H9 (cell line): Measurements from ENCODE around the gene HSPBP1. TPM values are rescaled to one million over a fixed set of nuclear protein-coding genes. Genes with fewer than 3 reads are reported as not detected.
A peak's percentile ranks its signal among the peaks of the same experiment; 100 is the strongest.

Source experiments
- DNase-seq: peaks from one replicate; pipeline ENCODE4 v3.0.0-alpha.2; 2017
- H2AFZ ChIP-seq: one replicate; pipeline ENCODE4 v1.6.1; 2013; ENCODE audit warnings: mild to moderate bottlenecking, low read length, control low read depth, moderate library complexity
- H2AK5ac ChIP-seq: 2 replicates; pipeline ENCODE4 v1.6.1; 2013; ENCODE audit warnings: low read length, control low read depth, mixed read lengths; ENCODE audit not compliant: insufficient read length
- H2BK120ac ChIP-seq: one replicate; pipeline ENCODE4 v1.6.1; 2013; ENCODE audit warnings: low read depth, mild to moderate bottlenecking, low read length, control low read depth, inconsistent platforms; ENCODE audit not compliant: poor library complexity, severe bottlenecking
- H2BK12ac ChIP-seq: 2 replicates; pipeline ENCODE4 v1.6.1; 2013; ENCODE audit warnings: low read length, control low read depth, mixed read lengths, low read depth; ENCODE audit not compliant: insufficient read length
- H2BK15ac ChIP-seq: 2 replicates; pipeline ENCODE4 v1.6.1; 2013; ENCODE audit warnings: low read depth, low read length, control low read depth
- H2BK20ac ChIP-seq: one replicate; pipeline ENCODE4 v1.6.1; 2013; ENCODE audit warnings: low read depth, mild to moderate bottlenecking, low read length, control low read depth, inconsistent platforms; ENCODE audit not compliant: poor library complexity, severe bottlenecking
- H2BK5ac ChIP-seq: 2 replicates; pipeline ENCODE4 v1.6.1; 2013; ENCODE audit warnings: low read length, control low read depth, mixed read lengths; ENCODE audit not compliant: insufficient read length
- H3K14ac ChIP-seq: 2 replicates; pipeline ENCODE4 v1.6.1; 2013; ENCODE audit warnings: low read length, control low read depth; ENCODE audit not compliant: insufficient read depth
- H3K18ac ChIP-seq: 2 replicates; pipeline ENCODE4 v1.6.1; 2013; ENCODE audit warnings: low read depth, mild to moderate bottlenecking, mixed read lengths, low read length, control low read depth; ENCODE audit not compliant: insufficient read length
- H3K23ac ChIP-seq: 2 replicates; pipeline ENCODE4 v1.6.1; 2013; ENCODE audit warnings: low read length, control low read depth, mixed read lengths, low read depth; ENCODE audit not compliant: insufficient read length
- H3K23me2 ChIP-seq: 2 replicates; pipeline ENCODE4 v1.6.1; 2013; ENCODE audit warnings: low read depth, mild to moderate bottlenecking, mixed read lengths, low read length, control low read depth; ENCODE audit not compliant: insufficient read length, poor library complexity, severe bottlenecking
- H3K27ac ChIP-seq: 2 replicates; pipeline ENCODE4 v1.5.1; 2013; ENCODE audit warnings: low read length, control low read depth, mixed read lengths, low read depth; ENCODE audit not compliant: insufficient read length
- H3K27me3 ChIP-seq: 2 replicates; pipeline ENCODE4 v1.6.1; 2013; ENCODE audit warnings: low read length, control low read depth, inconsistent platforms; ENCODE audit not compliant: insufficient read depth
- H3K4ac ChIP-seq: 2 replicates; pipeline ENCODE4 v1.6.1; 2013; ENCODE audit warnings: low read depth, mild to moderate bottlenecking, control low read depth, inconsistent platforms, low read length, moderate library complexity
- H3K4me1 ChIP-seq: 2 replicates; pipeline ENCODE4 v1.6.1; 2013; ENCODE audit warnings: low read length, control low read depth, inconsistent platforms; ENCODE audit not compliant: insufficient read depth
- H3K4me2 ChIP-seq: 2 replicates; pipeline ENCODE4 v1.6.1; 2013; ENCODE audit warnings: low read length, control low read depth, mixed read lengths; ENCODE audit not compliant: insufficient read length, insufficient read depth
- H3K56ac ChIP-seq: 2 replicates; pipeline ENCODE4 v1.6.1; 2013; ENCODE audit warnings: low read depth, mild to moderate bottlenecking, mixed read lengths, low read length, control low read depth; ENCODE audit not compliant: insufficient read length
- H3K79me1 ChIP-seq: 2 replicates; pipeline ENCODE4 v1.6.1; 2013; ENCODE audit warnings: low read depth, mild to moderate bottlenecking, moderate library complexity, low read length, control low read depth, inconsistent platforms; ENCODE audit not compliant: insufficient read depth, poor library complexity, severe bottlenecking
- H3K79me2 ChIP-seq: 2 replicates; pipeline ENCODE4 v1.6.1; 2013; ENCODE audit warnings: low read length, control low read depth, inconsistent platforms; ENCODE audit not compliant: insufficient read depth
- H3K9ac ChIP-seq: 2 replicates; pipeline ENCODE4 v1.6.1; 2013; ENCODE audit warnings: low read length, control low read depth, mixed read lengths; ENCODE audit not compliant: insufficient read length; ENCODE audit errors: extremely low read depth
- H3K9me3 ChIP-seq: one replicate; pipeline ENCODE4 v1.6.1; 2013; ENCODE audit warnings: low read depth, low read length, inconsistent platforms; ENCODE audit not compliant: control insufficient read depth
- H3T11ph ChIP-seq: one replicate; pipeline ENCODE4 v1.6.1; 2013; ENCODE audit warnings: mild to moderate bottlenecking, low read length, control low read depth, inconsistent platforms
- H4K20me1 ChIP-seq: one replicate; pipeline ENCODE4 v1.6.1; 2013; ENCODE audit not compliant: control insufficient read depth, insufficient read length, insufficient read depth
- H4K5ac ChIP-seq: 2 replicates; pipeline ENCODE4 v1.6.1; 2013; ENCODE audit warnings: low read depth, mild to moderate bottlenecking, mixed read lengths, low read length, control low read depth; ENCODE audit not compliant: insufficient read length
- H4K8ac ChIP-seq: replicated peaks from 2 replicates; pipeline ENCODE4 v1.6.1; 2013; ENCODE audit warnings: low read length, control low read depth, mixed read lengths, low read depth; ENCODE audit not compliant: insufficient read length
- H4K91ac ChIP-seq: 2 replicates; pipeline ENCODE4 v1.6.1; 2013; ENCODE audit warnings: low read depth, mild to moderate bottlenecking, moderate library complexity, mixed read lengths, low read length, control low read depth; ENCODE audit not compliant: insufficient read length
- H3K27ac Mint-ChIP-seq, 3 experiments: 2 replicates in 2 of 3; 3 replicates in 1 of 3; pipeline ENCODE4 v1.8.0; 2020 to 2021; ENCODE audit warnings: mixed read lengths in 3 of 3, mild to moderate bottlenecking in 1 of 3, moderate library complexity in 1 of 3
- H3K27me3 Mint-ChIP-seq: 2 replicates; pipeline ENCODE4 v1.8.0; 2021; ENCODE audit warnings: low read depth, mild to moderate bottlenecking, moderate library complexity, mixed read lengths
- H3K36me3 Mint-ChIP-seq, 3 experiments: 2 replicates in 2 of 3; 3 replicates in 1 of 3; pipeline ENCODE4 v1.8.0; 2020 to 2021; ENCODE audit warnings: low read depth in 3 of 3, mixed read lengths in 3 of 3; ENCODE audit not compliant: insufficient read depth in 1 of 3
- H3K4me1 Mint-ChIP-seq, 2 experiments: 2 replicates each; pipeline ENCODE4 v1.8.0; 2020; ENCODE audit warnings: mixed read lengths in 2 of 2
- H3K4me3 Mint-ChIP-seq, 2 experiments: 2 replicates in 1 of 2; 3 replicates in 1 of 2; pipeline ENCODE4 v1.8.0; 2020 to 2021; ENCODE audit warnings: mild to moderate bottlenecking in 2 of 2, mixed read lengths in 2 of 2, moderate library complexity in 1 of 2
- H3K9me3 Mint-ChIP-seq, 2 experiments: 2 replicates in 1 of 2; 3 replicates in 1 of 2; pipeline ENCODE4 v1.8.0; 2020; ENCODE audit warnings: mild to moderate bottlenecking in 2 of 2, mixed read lengths in 2 of 2, moderate library complexity in 1 of 2
- CTCF ChIP-seq: fragments of 200-600 bp; sonication (generic); conservative IDR thresholded peaks from 3 replicates; pipeline ENCODE4 v1.8.0; 2021; ENCODE audit warnings: antibody characterized with exemption, mild to moderate bottlenecking
- WGBS: extraction: QIAGEN DNeasy Blood & Tissue Kit; methylation state at CpG from one replicate; pipeline ENCODE4 v1.1.7; 2013; ENCODE audit warnings: missing lambda C conversion rate, low lambda C conversion rate, mixed read lengths; ENCODE audit not compliant: insufficient read length; ENCODE audit errors: extremely low coverage; 5-methylcytosine and 5-hydroxymethylcytosine counted together
- total RNA-seq: library from RNA; stranded (reverse); gene quantifications from 2 replicates; pipeline ENCODE4 v1.2.1, GENCODE V29; 2021

HSPBP1 gene
- total RNA-seq, 1 experiment from 2014 or later, result 47.4 TPM

GRCh38 chr19:55265723-55266386, 14.1 kb downstream of the HSPBP1 start:
- H3K27me3 Mint-ChIP-seq, result no peaks in the 10 kb centered on the region
- no CpG with 5 or more reads among the region's 12 CpGs for WGBS

More at GRCh38 chr19:55265723-55266386, 14.1 kb downstream of the HSPBP1 start:
- no peak overlapping the region for H3K4me2 ChIP-seq
- H2BK20ac ChIP-seq, result no peak overlapping the region
- no peak overlapping the region for H2BK15ac ChIP-seq
- no peaks in the 10 kb centered on the region for H4K20me1 ChIP-seq
- H3K27ac ChIP-seq, result no peak overlapping the region
- H3K27ac Mint-ChIP-seq, result no peak overlapping the region
- no peak overlapping the region for H3K4ac ChIP-seq
- peaks cover 0 to 8% of the 10 kb centered on the region in 2 experiments; a peak in 1 of 4 replicates for H3K4me1 Mint-ChIP-seq
- H3K4me1 ChIP-seq, result no peaks in the 10 kb centered on the region
- no peaks in the 10 kb centered on the region for H3K23me2 ChIP-seq
- H4K5ac ChIP-seq, result no peak overlapping the region
- no peak overlapping the region for H3K18ac ChIP-seq
- H3K9ac ChIP-seq, result no peak overlapping the region
- no peaks in the 10 kb centered on the region for H3K79me1 ChIP-seq
- H3K14ac ChIP-seq, result no peak overlapping the region
- H4K91ac ChIP-seq, result no peak overlapping the region
- no peak overlapping the region for H3T11ph ChIP-seq
- no peak for TF ChIP-seq CTCF
- H3K27me3 ChIP-seq, result no peaks in the 10 kb centered on the region
- no peak overlapping the region for H4K8ac ChIP-seq
- no peak overlapping the region for H2BK120ac ChIP-seq
- no peak overlapping the region for H3K23ac ChIP-seq
- H2AK5ac ChIP-seq, result no peak overlapping the region
- H3K9me3 Mint-ChIP-seq, result peaks cover 8 to 10% of the 10 kb centered on the region in 2 experiments
- peaks cover 8% of the 10 kb centered on the region for H3K9me3 ChIP-seq
- H2BK12ac ChIP-seq, result no peak overlapping the region
- peaks cover 10 to 14% (median 12%) of the 10 kb centered on the region in 3 experiments for H3K36me3 Mint-ChIP-seq
- no peak overlapping the region for H3K56ac ChIP-seq
- H3K79me2 ChIP-seq, result no peaks in the 10 kb centered on the region
- H2AFZ ChIP-seq, result no peak overlapping the region
- H3K4me3 Mint-ChIP-seq, result peak overlapping the region in 1 of 2 experiments; percentile 1; a peak in 1 of 5 replicates
- H2BK5ac ChIP-seq, result no peak overlapping the region
- DNase-seq, result no peak
